Aorta (tissue), 5 donors: ENCODE measurements around the gene ASCL5. TPM values are rescaled to one million over a fixed set of nuclear protein-coding genes. Genes with fewer than 3 reads are reported as not detected.

Experiments
- ATAC-seq: fragments of 200-7000 bp; cut with Tn5 transposase; one replicate; pipeline ENCODE4 v1.9.1; 2022; ENCODE audit warnings: moderate library complexity; ENCODE audit not compliant: low FRiP score
- DNase-seq, 2 donors: peaks; one replicate each; pipeline ENCODE4 v3.0.0-alpha.2; 2020
- H3K27ac ChIP-seq, 2 donors: one replicate each; pipeline ENCODE4 v1.5.1; 2013; ENCODE audit warnings: low read length in 2 of 2, mild to moderate bottlenecking in 2 of 2, moderate library complexity in 2 of 2, control low read depth in 1 of 2, inconsistent platforms in 1 of 2, low read depth in 1 of 2
- H3K27me3 ChIP-seq, 2 donors: one replicate each; pipeline ENCODE4 v1.6.1; 2013; ENCODE audit warnings: control low read depth in 1 of 2, low read length in 1 of 2, mild to moderate bottlenecking in 1 of 2, moderate library complexity in 1 of 2; ENCODE audit not compliant: insufficient read depth in 2 of 2, control insufficient read depth in 1 of 2
- H3K36me3 ChIP-seq, 2 donors: one replicate each; pipeline ENCODE4 v1.6.1; 2013; ENCODE audit warnings: control low read depth in 1 of 2, low read length in 1 of 2, mild to moderate bottlenecking in 1 of 2; ENCODE audit not compliant: insufficient read depth in 2 of 2, control insufficient read depth in 1 of 2
- H3K4me1 ChIP-seq, 2 donors: one replicate each; pipeline ENCODE4 v1.6.1; 2013; ENCODE audit warnings: low read length in 2 of 2, control low read depth in 1 of 2, mild to moderate bottlenecking in 1 of 2, moderate library complexity in 1 of 2; ENCODE audit not compliant: insufficient read depth in 2 of 2, control insufficient read depth in 1 of 2
- H3K4me3 ChIP-seq, 2 donors: one replicate each; pipeline ENCODE4 v1.5.1; 2013; ENCODE audit warnings: low read length in 2 of 2, control low read depth in 1 of 2, mild to moderate bottlenecking in 1 of 2
- H3K9me3 ChIP-seq: one replicate; pipeline ENCODE4 v1.6.1; 2013; ENCODE audit warnings: mild to moderate bottlenecking, low read length; ENCODE audit not compliant: control insufficient read depth
- WGBS, 2 donors: extraction: QIAGEN DNeasy Blood & Tissue Kit; methylation state at CpG; one replicate each; pipeline ENCODE4 v1.1.7; 2013; 5-methylcytosine and 5-hydroxymethylcytosine counted together
- intact Hi-C, 2 donors: fragments of 100-400 bp; cut with DNase I; formaldehyde crosslinking; loops; one replicate each; pipeline versions ENCODE4 v1.14.2 to v1.15.0; 2022
- polyA plus RNA-seq, 2 donors: library from polyadenylated mRNA; stranded (reverse); fragments of 200-250 nt; gene quantifications; one replicate each; pipeline ENCODE4 v1.2.3, GENCODE V29; 2013
- total RNA-seq, 2 donors: library from RNA; stranded (reverse); fragmentation: NEBNext Ultra II Directional; extraction: Animal tissue kit (Norgen Biotek cat#: 25700); gene quantifications; one replicate each; pipeline ENCODE4 v1.2.1, GENCODE V29; 2021
- donor health status: healthy with polysubstance abuse.
- donor health status: Bipolar disorder and iron deficiency.
- donor health status: DM: no; HTN: no; CAD: no.
- donor health status: DM: no; HTN: no; CAD: no.
- donor health status: DM: yes; HTN: yes; CAD: no.

Gene ASCL5
- total and polyA plus RNA-seq, 4 donors = 0.28 TPM; not detected in 3

GRCh38 chr1:201155354-201155753, 28.4 kb upstream of the ASCL5 start:
- H3K27me3 ChIP-seq = no peaks in the 10 kb centered on the region
- WGBS, 2 donors = 89 to 93% methylated on average over 2 of the region's 2 CpGs
- no peak overlapping the region for H3K27ac ChIP-seq
- H3K9me3 ChIP-seq = no peaks in the 10 kb centered on the region
- intact Hi-C loops = loop anchor here in 1 of 2 donors (2.0 kb wide), 1 partner anchor 15 kb away; no protein-coding TSS in a partner anchor
- no peaks in the 10 kb centered on the region for H3K4me1 ChIP-seq
- no peak overlapping the region for H3K4me3 ChIP-seq
- DNase-seq (no peak), ATAC-seq (no peak)
- no peaks in the 10 kb centered on the region for H3K36me3 ChIP-seq

GRCh38 chr1:201154389-201155165, 27.6 kb upstream of the ASCL5 start, which contains the start of gene TMEM9:
TSS of gene TMEM9 (minus strand) at chr1:201154474. CDS start at chr1:201153923, 551 bp downstream.
- Histone ChIP-seq H3K27ac (no peak within 1 kb of the TSS), H3K9me3 (no peaks in the 10 kb centered on the region), H3K4me3 (peak within 1 kb of the TSS; percentile 57 to 97), H3K4me1 (no peaks in the 10 kb centered on the region), H3K36me3 (no peaks in the 10 kb centered on the region), H3K27me3 (no peaks in the 10 kb centered on the region)
- 6% methylated on average over 31 of the region's 31 CpGs for WGBS, 2 donors
- DNase-seq (peak; percentile 98 to 99), ATAC-seq (peak; percentile 98)
- intact Hi-C loops = loop anchor here in 1 of 2 donors (2.0 kb wide), 1 partner anchor 16 kb away; no protein-coding TSS in a partner anchor

- H3K36me3 ChIP-seq = no peaks in the 10 kb centered on the region
- peak; percentile 90 for ATAC-seq
- intact Hi-C loops = loop anchor here in 1 of 2 donors (2.0 kb wide), 1 partner anchor 17 kb away; no protein-coding TSS in a partner anchor
- no peak overlapping the region for H3K27ac ChIP-seq
- no peaks in the 10 kb centered on the region for H3K27me3 ChIP-seq
- WGBS, 2 donors = 2 to 3% methylated on average over 37 of the region's 37 CpGs
- H3K4me3 ChIP-seq = peak overlapping the region; percentile 57 to 97
- DNase-seq = no peak
- H3K9me3 ChIP-seq = no peaks in the 10 kb centered on the region
- H3K4me1 ChIP-seq = no peaks in the 10 kb centered on the region
Measured at GRCh38 chr1:201153474-201154388, 26.7 kb upstream of the ASCL5 start.

GRCh38 chr1:201149400-201149799, 22.4 kb upstream of the ASCL5 start:
- intact Hi-C loops = no loop called here

GRCh38 chr1:201147396-201148015, 20.5 kb upstream of the ASCL5 start:
- WGBS, 2 donors = 91 to 93% methylated on average over 12 to 13 of the region's 13 CpGs
- Histone ChIP-seq H3K27ac (no peak overlapping the region), H3K9me3 (no peaks in the 10 kb centered on the region), H3K36me3 (peaks cover 0 to 5% of the 10 kb centered on the region in 2 donors), H3K4me3 (no peak overlapping the region), H3K4me1 (no peaks in the 10 kb centered on the region), H3K27me3 (no peaks in the 10 kb centered on the region)
- intact Hi-C loops = no loop called here
- no peak for ATAC-seq
- DNase-seq = no peak

More at GRCh38 chr1:201149400-201149799, 22.4 kb upstream of the ASCL5 start:
- Histone ChIP-seq H3K36me3 (peaks cover 0 to 1% of the 10 kb centered on the region in 2 donors), H3K27me3 (no peaks in the 10 kb centered on the region), H3K4me1 (no peaks in the 10 kb centered on the region), H3K4me3 (no peak overlapping the region), H3K9me3 (no peaks in the 10 kb centered on the region), H3K27ac (no peak overlapping the region)
- ATAC-seq (no peak), DNase-seq (peak in 1 of 2 donors; percentile 5)
- WGBS, 2 donors = 76 to 77% methylated on average over 4 of the region's 4 CpGs

- Histone ChIP-seq H3K36me3 (peaks cover 0 to 5% of the 10 kb centered on the region in 2 donors), H3K4me3 (no peak overlapping the region), H3K27ac (no peak overlapping the region), H3K27me3 (no peaks in the 10 kb centered on the region), H3K4me1 (no peaks in the 10 kb centered on the region), H3K9me3 (no peaks in the 10 kb centered on the region)
- DNase-seq (no peak), ATAC-seq (no peak)
- intact Hi-C loops = no loop called here
- WGBS, 2 donors = 85 to 91% methylated on average over 17 of the region's 17 CpGs
Measured at GRCh38 chr1:201146626-201147390, 19.8 kb upstream of the ASCL5 start.

- H3K27ac ChIP-seq = no peak overlapping the region
- H3K4me1 ChIP-seq = no peaks in the 10 kb centered on the region
- H3K36me3 ChIP-seq = peaks cover 0 to 5% of the 10 kb centered on the region in 2 donors
- intact Hi-C loops = no loop called here
- ATAC-seq (no peak), DNase-seq (no peak)
- no peak overlapping the region for H3K4me3 ChIP-seq
- 93% methylated on average over 7 of the region's 7 CpGs for WGBS, 2 donors
- H3K9me3 ChIP-seq = no peaks in the 10 kb centered on the region
- no peaks in the 10 kb centered on the region for H3K27me3 ChIP-seq
Measured at GRCh38 chr1:201145816-201146215, 18.8 kb upstream of the ASCL5 start.

GRCh38 chr1:201145132-201145531, 18.1 kb upstream of the ASCL5 start:
- Histone ChIP-seq H3K27ac (no peak overlapping the region), H3K4me3 (no peak overlapping the region), H3K9me3 (no peaks in the 10 kb centered on the region), H3K27me3 (no peaks in the 10 kb centered on the region), H3K4me1 (no peaks in the 10 kb centered on the region), H3K36me3 (peaks cover 0 to 5% of the 10 kb centered on the region in 2 donors)
- DNase-seq (no peak), ATAC-seq (no peak)
- 79 to 96% methylated on average over 3 of the region's 3 CpGs for WGBS, 2 donors
- intact Hi-C loops = no loop called here
